ENCODE measurements around the gene NFKBIA. TPM values are rescaled to one million over a fixed set of nuclear protein-coding genes. Genes with fewer than 3 reads are reported as not detected.

Gene NFKBIA
- total and polyA plus RNA-seq, 2 of the 8 experiments (the other 6 are each of a cell fraction or from before 2014, with no cell fraction given): 25.9 to 49.7 TPM

GRCh38 chr14:35361141-35361480 lies 43.4 kb downstream of the NFKBIA start:
- Histone ChIP-seq H4K91ac (replicated peaks; ENCODE audit: insufficient read length, low read length) (no peak overlapping the region), H3K27ac (ENCODE audit: low read depth, low read length) (no peak overlapping the region)
- no peak for DNase-seq (ENCODE audit: low read depth in 1 of 2, low spot score in 2 of 2)
- no peak for TF ChIP-seq HDAC2 (IDR thresholded peaks at IDR 0.05; ENCODE audit: borderline replicate concordance in 1 of 2, low read depth in 2 of 2, low read length in 2 of 2)
- no peak for TF ChIP-seq JUN (IDR thresholded peaks at IDR 0.05; ENCODE audit: low read depth, low read length)
- no peak for TF ChIP-seq KDM1A (IDR thresholded peaks at IDR 0.05; ENCODE audit: borderline replicate concordance, low read length)
- no peak for TF ChIP-seq TAF1 (IDR thresholded peaks at IDR 0.05; ENCODE audit: low read depth, low read length)
- no peak for TF ChIP-seq ZNF274 (IDR thresholded peaks at IDR 0.05; ENCODE audit: borderline replicate concordance, extremely low read depth, low read length)
- no peak for TF ChIP-seq SIRT6 (IDR thresholded peaks at IDR 0.05; ENCODE audit: low read length)
- no peak for TF ChIP-seq SP4 (IDR thresholded peaks at IDR 0.05; ENCODE audit: low read length)
- TF ChIP-seq BCL11A (IDR thresholded peaks at IDR 0.05; ENCODE audit: low read depth in 2 of 2, low read length in 2 of 2): no peak
- TF ChIP-seq TCF12 (IDR thresholded peaks at IDR 0.05; ENCODE audit: low read depth, low read length): no peak
- TF ChIP-seq SRF (IDR thresholded peaks at IDR 0.05; ENCODE audit: low read depth, low read length): no peak
- TF ChIP-seq ATF3 (IDR thresholded peaks at IDR 0.05; ENCODE audit: insufficient read depth, low read depth, low read length): no peak
- TF ChIP-seq CEBPB (IDR thresholded peaks at IDR 0.05; ENCODE audit: low read depth, low read length): no peak
- TF ChIP-seq CBX8 (IDR thresholded peaks at IDR 0.05; ENCODE audit: borderline replicate concordance, low read depth, low read length): no peak
- TF ChIP-seq CTBP2 (IDR thresholded peaks at IDR 0.05; ENCODE audit: borderline replicate concordance, insufficient read depth, insufficient read length, low read length): no peak
- no peak for TF ChIP-seq RFX5 (IDR thresholded peaks at IDR 0.05; ENCODE audit: borderline replicate concordance, low read depth, low read length)

More at GRCh38 chr14:35361141-35361480, 43.4 kb downstream of the NFKBIA start:
- H3K4me3 ChIP-seq (ENCODE audit: extremely low read depth in 1 of 4, insufficient read depth in 2 of 4, low read depth in 3 of 4, low read length in 4 of 4): no peak overlapping the region
- no peaks in the 10 kb centered on the region for H3K23me2 ChIP-seq (ENCODE audit: low read depth, low read length)
- H3K4ac ChIP-seq (replicated peaks; ENCODE audit: insufficient read length, low read depth, low read length): no peak overlapping the region
- ChIA-PET CTCF (ENCODE audit: partially characterized antibody) (interaction anchor here (0.8 kb wide), 1 partner anchor 36 kb away, joined by 6 read pairs; no protein-coding TSS in a partner anchor), POLR2A (ENCODE audit: partially characterized antibody) (interaction anchor here (1.6 kb wide), 1 partner anchor 9 kb away, joined by 6 read pairs; no protein-coding TSS in a partner anchor)
- no peak overlapping the region for H2BK5ac ChIP-seq (ENCODE audit: low read depth, low read length)
- no peak overlapping the region; the same call in 1 of the 2 replicates for H4K8ac ChIP-seq (ENCODE audit: extremely low read depth, insufficient read depth, low read length)
- H3K14ac ChIP-seq (ENCODE audit: insufficient read length): no peak overlapping the region
- H3K36me3 ChIP-seq (ENCODE audit: control insufficient read depth in 2 of 4, insufficient read depth in 4 of 4, low read length in 3 of 4): no peaks in the 10 kb centered on the region
- H3K27me3 ChIP-seq (replicated peaks in 1 of 4; ENCODE audit: control insufficient read depth in 3 of 4, extremely low read depth in 1 of 4, insufficient read depth in 3 of 4, low read length in 3 of 4): no peaks in the 10 kb centered on the region
- no peak overlapping the region for H2BK20ac ChIP-seq (ENCODE audit: low read length)
- H2AFZ ChIP-seq (ENCODE audit: low read length): no peak overlapping the region
- H3K18ac ChIP-seq (ENCODE audit: extremely low read depth, low read length): no peak overlapping the region
- no peak overlapping the region for H2AK5ac ChIP-seq (ENCODE audit: low read depth, low read length)
- no peak overlapping the region for H2BK12ac ChIP-seq (ENCODE audit: low read depth, low read length)
- no peaks in the 10 kb centered on the region for H3K79me1 ChIP-seq (ENCODE audit: low read depth, low read length)
- H2BK120ac ChIP-seq (replicated peaks; ENCODE audit: low read depth, low read length): no peak overlapping the region
- H3K9me3 ChIP-seq (ENCODE audit: insufficient read depth in 2 of 2, low read depth in 1 of 2, low read length in 1 of 2): no peaks in the 10 kb centered on the region
- H4K5ac ChIP-seq (ENCODE audit: insufficient read length, low read depth, low read length): no peak overlapping the region
- H3K56ac ChIP-seq (replicated peaks; ENCODE audit: insufficient read length, low read depth, low read length): no peak overlapping the region
- no peak overlapping the region for H3K4me2 ChIP-seq (ENCODE audit: insufficient read depth in 1 of 2, low read depth in 2 of 2, low read length in 2 of 2)
- H3K4me1 ChIP-seq (replicated peaks in 1 of 4; ENCODE audit: control insufficient read depth in 3 of 4, insufficient read depth in 4 of 4, low read length in 3 of 4): no peaks in the 10 kb centered on the region; a peak in 1 of 7 replicates
- no peaks in the 10 kb centered on the region for H3K79me2 ChIP-seq (ENCODE audit: control insufficient read depth in 1 of 2, insufficient read depth in 2 of 2, low read length in 2 of 2)
- peaks cover 0 to 2% of the 10 kb centered on the region in 2 experiments for H4K20me1 ChIP-seq (replicated peaks in 1 of 2; ENCODE audit: control insufficient read depth in 1 of 2, insufficient read depth in 2 of 2, low read length in 2 of 2)
- H3K23ac ChIP-seq (ENCODE audit: insufficient read length): no peak overlapping the region
- no peak overlapping the region for H3K9ac ChIP-seq (replicated peaks in 1 of 4; ENCODE audit: extremely low read depth in 1 of 4, low read depth in 3 of 4, low read length in 3 of 4)
- no peak for FAIRE-seq
- no peak overlapping the region for H2BK15ac ChIP-seq (ENCODE audit: low read length)
- 87% methylated on average over 8 of the region's 8 CpGs; no CpG with 5 or more reads in 1 of the 2 experiments for WGBS, 2 experiments (ENCODE audit: extremely low coverage in 1 of 2, insufficient coverage in 1 of 2, insufficient read length in 1 of 2, insufficient replicate concordance in 2 of 2, low coverage in 1 of 2, low lambda C conversion rate in 2 of 2, missing lambda C conversion rate in 1 of 2)

Data from H1 (cell line).